ENCODE results near the gene LSM8.
A peak's percentile ranks its signal among the peaks of the same experiment; 100 is the strongest.
"Not testable (repeated sequence)": the region's sequence is repeated elsewhere in the genome, so short reads cannot be mapped to it uniquely, and the experiment has no call there.

LSM8 gene

DNA sequence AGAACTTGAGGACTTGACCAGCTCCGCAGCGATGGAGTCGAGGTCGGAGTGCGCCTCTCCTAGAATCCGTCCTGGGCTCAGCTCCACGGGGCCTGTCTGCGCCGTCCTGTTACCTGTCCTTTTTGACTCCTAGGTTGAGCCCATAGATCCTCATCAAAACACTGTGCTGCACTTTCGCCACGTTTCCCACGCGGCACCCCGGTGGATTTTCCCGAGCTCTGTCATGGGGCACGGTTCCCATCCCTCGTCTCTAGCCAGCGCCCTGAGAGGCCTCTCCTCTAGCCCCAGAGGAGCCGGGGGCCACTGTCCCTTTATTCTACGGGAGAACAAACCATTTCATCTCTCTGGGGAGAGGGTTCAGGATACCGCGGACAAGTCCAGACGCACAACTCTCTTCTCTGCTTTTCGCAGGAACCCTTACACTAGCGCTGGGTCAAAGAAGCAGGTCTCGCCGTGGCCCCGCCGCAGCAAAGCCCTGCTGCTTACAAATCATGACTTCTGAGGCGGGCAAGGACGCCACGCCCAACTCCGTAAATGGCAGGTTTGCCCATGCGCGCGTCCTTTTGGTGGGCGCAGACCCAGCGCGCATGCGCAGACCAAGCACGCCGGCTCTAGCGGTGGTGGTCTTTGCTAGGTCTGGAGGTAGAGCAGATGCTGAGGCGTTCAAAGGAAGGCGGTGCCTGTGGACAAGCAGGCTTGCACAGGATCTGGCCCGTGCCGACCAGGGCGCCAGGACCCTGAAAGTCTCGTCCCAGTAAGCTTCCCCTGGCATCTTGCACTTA is 30.3 kb downstream of the LSM8 start:
- peak; percentile 44 for DNase-seq (ENCODE audit: low read depth)

DNA sequence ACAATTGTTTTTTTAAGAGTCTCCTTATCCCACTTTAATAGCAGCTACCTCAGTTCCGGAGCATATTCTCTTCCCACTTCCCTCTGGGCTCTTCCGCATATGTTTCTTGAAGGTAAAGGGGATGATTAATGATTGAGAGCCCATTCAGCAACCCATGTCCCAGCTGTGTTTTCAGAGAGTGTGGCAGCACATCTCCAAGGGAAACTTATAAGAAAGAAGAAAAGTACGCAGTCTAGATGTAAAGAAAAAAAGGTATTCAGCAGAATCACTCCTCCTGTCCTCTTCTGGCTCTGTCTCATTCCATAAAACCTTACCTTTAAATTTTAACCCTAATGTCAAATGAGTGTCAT is 30.8 kb downstream of the LSM8 start:
- no peak for DNase-seq (ENCODE audit: low read depth)

DNA sequence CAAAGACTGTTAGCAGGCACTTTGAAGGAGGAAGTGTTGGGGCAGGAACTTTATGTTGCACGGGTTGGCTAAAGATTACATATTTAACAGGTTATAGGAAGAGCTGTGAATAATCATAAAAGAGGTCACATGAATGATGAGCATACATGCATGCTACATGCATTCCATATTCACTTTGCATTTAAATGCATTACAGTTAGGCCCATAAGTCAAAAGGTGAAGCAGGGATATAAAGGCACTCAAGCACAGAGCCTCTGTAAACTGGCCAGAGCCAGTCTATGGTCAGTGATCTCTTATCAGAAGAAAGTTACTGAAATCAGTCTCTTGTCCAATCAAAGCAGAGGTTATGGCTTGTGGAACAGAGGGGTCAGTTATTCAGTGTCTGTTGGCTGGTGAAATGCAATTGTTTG is 33.3 kb downstream of the LSM8 start:
- no peak for DNase-seq (ENCODE audit: low read depth)

DNA sequence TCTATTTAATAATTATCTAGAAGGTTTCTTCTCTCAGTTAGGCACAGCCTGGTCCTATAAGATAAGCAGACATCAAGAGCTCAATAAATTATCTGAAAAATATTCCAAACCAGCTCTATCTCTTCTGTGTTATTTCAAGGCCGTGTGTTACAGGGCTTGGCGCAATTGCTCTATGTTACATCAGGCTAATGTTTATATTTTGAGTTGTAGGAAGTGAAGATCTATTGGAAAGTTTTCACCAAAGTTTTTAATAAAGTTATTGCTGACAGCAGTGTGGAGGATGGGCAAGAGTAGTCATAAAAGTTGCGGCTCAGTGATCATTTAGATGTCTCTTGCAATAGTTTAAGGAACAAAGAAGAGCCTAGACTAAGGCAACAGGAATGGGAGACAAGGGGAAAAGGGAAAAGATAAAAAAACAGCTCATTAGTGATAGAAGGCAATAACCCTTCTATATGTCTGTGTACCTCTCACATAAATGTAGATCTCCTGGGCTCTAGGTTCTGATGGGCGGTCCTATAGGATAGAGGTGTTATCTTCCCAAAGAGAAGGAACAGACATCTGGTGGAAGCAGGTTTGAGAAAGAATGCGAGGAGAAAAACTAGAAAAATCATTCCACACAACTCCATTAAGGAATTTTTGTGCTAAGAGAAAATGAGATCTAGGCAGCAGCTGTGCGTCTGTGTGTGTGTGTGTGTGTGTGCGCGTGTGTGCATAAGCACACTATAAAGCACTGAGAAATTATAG is 34.6 kb downstream of the LSM8 start:
- no peak for DNase-seq (ENCODE audit: low read depth)

DNA sequence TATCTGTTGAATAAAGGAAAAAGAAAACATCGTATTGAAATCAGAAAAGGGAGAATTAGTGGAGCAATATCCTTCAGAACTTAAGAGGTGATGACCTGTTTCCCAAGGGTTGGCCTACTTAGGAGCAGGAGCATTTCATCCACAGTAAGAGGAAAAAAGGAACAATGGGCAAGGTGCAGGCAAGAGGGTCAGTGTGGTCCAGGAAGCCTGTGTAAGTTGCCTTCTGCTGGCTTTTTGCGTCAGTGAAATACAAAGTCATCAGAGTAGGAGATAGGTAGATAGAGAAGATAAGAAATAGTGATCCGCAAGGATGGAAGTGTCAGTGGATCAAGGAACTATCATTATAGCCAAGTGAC is 35.2 kb downstream of the LSM8 start:
- DNase-seq (ENCODE audit: low read depth) = no peak

DNA sequence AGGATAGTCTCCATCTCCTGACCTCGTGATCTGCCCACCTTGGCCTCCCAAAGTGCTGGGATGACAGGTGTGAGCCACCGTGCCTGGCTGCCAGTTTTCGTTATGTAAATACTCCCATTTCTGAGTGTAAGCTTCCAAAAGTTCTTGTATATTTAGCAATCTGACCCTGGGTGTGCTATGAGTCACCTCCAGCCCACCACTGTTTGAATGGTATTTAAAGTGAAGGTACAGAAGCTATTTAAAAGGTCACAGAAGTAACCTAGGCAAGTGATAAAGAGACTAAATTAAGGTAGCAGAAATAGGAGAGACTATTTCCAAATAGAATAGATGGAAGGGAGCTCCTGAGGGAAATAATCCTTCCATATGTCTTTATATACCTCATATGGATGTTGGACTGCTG is 36.6 kb downstream of the LSM8 start:
- DNase-seq (ENCODE audit: low read depth) = no peak

DNA sequence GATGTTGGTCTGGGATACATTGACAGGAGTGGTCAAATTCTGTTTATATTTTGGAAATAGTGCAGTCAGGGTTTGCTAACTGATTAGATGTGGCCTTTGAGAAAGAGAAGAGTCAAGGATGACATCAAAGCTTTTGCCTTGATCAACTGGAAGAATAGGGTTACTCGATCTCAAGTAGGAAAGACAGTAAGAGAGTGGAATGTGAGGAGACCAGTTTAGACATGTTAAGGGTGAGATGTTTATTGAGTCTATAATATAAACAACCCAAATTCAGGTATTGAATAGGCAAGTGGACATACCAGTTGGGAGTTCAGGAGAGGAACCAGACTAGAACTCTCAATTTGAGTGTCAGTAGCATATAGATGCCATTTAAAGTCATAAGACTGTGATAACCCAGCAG is 38.6 kb downstream of the LSM8 start:
- no peak for DNase-seq (ENCODE audit: low read depth)

DNA sequence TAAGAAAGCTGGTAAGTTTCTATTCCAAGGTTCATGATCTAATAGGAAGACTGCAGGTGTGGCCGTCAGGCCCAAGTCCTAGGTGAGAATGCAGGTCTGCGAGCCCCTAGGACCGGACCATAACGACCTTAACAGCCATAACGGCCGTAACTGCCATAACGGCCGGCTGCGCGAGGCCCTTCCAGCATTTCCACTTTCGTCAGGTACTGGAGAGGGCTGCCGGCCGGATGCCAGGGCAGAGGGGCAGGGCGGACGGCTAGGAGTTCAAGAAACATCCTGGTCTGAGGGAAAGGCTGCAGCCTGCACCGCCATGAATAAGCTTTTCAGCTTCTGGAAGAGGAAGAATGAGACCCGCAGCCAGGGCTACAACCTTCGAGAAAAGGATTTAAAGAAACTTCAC is 40.6 kb downstream of the LSM8 start, which contains the start of gene ANKRD7:
TSS of gene ANKRD7 (plus strand) at position 184 of the 400 bp plus-strand sequence. CDS start at position 311, 127 bp downstream.
- DNase-seq (ENCODE audit: low read depth) = no peak

DNA sequence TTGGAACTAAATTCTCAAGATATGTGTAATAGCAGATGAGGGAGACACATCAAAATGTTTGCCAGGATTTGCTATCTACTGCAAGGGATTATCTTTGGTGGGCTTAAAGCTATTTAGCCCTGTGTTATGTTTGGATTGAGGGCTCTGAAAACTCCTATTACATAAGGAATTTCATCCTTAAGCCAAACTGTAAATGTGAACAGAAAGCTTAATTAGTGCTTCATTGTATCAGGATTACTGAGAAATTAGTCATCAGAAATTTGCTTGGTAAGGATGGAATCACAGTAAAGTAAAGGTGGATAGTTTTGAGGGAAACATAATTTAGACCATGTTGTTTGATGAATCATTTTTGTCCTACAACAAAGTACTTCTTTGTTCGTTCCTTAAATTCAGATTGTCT is 48.9 kb downstream of the LSM8 start:
- no peak for DNase-seq (ENCODE audit: low read depth)

DNA sequence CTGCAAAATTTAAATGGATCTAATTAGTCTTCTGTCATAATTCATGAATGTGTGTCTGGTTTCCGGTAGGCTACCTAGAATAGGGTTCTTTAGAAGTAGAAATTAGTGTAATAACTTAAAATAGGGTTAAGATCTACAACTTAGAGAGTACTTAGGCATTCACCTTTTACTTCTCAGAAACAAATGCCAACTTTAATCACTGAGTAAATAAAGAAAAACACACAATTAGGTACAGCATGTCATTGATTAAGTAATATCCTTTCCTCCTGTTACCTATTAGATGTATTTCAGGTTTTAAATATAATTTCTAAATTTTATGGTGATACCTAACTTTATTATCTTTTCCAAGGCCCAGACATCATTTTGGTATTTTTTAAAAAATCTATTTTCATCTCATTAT is 49.8 kb downstream of the LSM8 start:
- DNase-seq (ENCODE audit: low read depth) = no peak

DNA sequence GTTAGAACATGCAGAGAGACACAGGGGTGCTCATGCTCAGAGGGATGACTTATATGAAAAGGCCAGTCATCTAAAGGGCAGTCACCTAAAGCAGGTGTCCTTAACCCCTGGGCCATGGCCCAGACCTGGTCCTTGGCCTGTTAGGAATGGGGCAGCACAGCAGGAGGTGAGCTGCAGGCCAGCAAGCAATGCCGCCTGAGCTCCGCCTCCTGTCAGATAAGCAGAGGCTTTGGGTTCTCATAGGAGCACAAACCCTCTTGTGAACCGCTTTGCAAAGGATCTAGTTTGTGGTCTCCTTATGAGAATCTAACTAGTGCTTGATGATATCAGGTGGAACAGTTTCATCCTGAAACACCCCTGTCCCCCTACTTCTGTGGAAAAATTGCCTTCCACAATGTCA is 55.0 kb downstream of the LSM8 start:
- DNase-seq (ENCODE audit: low read depth) = no peak

DNA sequence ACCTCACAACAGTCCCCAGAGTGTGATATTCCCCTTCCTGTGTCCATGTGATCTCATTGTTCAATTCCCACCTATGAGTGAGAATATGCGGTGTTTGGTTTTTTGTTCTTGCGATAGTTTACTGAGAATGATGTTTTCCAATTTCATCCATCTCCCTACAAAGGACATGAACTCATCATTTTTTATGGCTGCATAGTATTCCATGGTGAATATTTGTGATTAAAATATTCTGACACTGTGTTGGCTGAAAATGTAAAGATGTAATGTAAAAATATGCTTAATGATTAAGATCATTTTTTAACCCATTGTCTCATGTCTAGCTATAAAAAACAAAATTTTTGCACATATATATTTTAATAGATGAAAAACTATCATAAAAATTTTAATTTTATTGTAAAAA is 56.4 kb downstream of the LSM8 start:
- DNase-seq (ENCODE audit: low read depth) = not testable (repeated sequence)
